HG02970 (cell line): ENCODE measurements around the gene KLHDC7A.
"Not testable (repeated sequence)": the region's sequence is repeated elsewhere in the genome, so short reads cannot be mapped to it uniquely, and the experiment has no call there.

Experiments used
- ATAC-seq: cut with Tn5 transposase; IDR thresholded peaks from one replicate; pipeline ENCODE4 v1.9.1; 2021; ENCODE audit warnings: mild to moderate bottlenecking, moderate library complexity, moderate number of reproducible peaks; ENCODE audit not compliant: unreplicated experiment, low FRiP score

KLHDC7A gene

DNA sequence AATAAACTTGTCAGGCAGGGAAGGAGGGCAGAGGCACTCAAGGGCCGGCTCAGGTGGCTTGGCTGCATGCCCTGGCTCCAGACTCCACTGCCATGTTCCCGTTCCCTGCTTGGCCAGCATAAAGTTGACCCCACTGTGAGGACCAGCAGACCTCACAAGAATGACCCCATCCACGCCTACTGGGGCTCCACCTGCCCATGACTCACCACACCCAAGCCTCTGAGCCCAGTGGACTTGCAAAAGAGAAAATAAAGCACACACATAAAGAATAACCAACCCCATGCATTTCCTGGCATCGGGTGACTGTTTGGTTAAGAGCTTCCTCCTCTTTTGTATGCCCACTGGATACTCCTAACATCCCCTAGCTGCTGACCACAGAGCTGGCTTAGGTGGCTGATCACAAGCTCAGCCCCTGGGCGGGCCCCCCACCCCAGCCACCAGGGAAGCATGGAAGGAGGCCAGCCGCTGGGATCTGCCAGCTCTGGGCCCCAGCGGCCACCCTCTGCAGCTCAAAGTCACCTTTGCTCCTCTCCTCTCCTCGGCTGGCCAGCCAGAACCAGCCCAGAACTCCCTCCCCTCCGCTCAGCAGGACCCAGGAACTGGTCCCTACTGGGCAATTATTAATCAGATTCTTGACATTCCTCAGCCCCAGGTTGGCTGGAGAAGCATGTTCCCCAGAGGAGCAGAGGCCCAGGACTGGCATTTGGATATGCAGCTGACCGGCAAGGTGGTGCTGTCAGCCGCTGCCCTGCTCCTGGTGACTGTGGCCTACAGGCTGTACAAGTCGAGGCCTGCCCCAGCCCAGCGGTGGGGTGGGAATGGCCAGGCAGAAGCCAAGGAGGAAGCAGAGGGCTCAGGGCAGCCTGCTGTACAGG, at the start of gene KLHDC7A:
TSS of gene KLHDC7A (plus strand) at position 616 of the 875 bp plus-strand sequence. CDS start at position 668, 52 bp downstream.
- no peak for ATAC-seq

DNA sequence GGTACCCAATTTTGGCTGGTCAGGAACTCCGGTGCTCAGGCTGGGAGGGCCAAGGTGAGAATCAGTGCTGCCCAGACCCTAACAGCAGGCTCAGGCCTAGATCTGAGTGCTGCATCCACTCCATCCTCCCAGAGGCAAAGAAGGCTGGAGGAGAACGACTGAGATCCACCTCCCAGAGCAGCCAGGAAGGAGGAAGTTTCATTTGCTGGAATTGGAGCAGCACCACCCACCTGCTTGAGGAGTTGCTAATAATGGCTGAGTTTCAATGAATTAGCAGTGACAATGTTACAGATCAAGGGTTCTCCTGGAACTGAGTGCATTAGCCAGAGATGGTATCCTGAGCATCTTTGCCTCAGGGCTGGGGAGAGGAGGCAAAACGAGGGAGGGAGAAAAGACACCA, 46.7 kb upstream of the KLHDC7A start:
- ATAC-seq = no peak

DNA sequence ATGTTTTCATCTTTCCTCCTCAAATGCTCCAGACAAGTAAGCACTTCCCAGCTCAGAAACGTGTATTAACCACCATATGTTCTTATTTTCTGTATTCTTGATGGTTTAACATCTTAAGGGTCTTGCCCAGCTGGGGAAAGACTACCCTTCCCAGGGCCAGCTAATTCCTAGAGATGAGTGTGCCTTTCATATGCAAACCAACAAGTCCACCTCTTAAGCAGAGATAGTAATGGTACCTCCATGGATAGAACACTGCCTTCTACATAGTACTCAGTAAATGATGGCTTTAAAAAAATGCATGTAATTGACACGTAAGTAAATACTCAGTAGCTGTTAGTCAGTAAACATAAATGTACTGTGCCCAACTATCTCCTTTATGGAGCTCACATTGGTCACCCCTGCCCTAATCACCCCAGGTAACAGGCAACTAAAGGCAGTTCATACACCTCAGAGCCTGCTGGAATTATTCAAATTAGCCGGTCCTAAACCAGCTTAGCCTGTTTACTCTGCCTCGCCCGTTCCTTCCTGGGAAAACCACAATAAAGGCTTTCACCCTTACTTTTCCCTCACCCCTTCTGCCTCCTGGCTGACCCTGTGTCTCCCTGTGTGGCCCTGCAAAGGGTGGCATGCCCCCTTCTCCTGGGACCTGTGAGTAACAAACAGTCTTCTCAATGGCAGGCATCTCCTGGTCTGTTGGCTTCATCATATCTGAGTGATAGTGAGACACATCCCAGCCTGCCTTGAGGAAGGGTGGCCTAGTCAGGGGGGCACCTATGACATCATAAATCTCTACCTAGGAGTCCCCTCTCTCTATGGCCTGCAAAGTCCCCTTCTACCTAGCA, 40.1 kb upstream of the KLHDC7A start:
- no peak for ATAC-seq

DNA sequence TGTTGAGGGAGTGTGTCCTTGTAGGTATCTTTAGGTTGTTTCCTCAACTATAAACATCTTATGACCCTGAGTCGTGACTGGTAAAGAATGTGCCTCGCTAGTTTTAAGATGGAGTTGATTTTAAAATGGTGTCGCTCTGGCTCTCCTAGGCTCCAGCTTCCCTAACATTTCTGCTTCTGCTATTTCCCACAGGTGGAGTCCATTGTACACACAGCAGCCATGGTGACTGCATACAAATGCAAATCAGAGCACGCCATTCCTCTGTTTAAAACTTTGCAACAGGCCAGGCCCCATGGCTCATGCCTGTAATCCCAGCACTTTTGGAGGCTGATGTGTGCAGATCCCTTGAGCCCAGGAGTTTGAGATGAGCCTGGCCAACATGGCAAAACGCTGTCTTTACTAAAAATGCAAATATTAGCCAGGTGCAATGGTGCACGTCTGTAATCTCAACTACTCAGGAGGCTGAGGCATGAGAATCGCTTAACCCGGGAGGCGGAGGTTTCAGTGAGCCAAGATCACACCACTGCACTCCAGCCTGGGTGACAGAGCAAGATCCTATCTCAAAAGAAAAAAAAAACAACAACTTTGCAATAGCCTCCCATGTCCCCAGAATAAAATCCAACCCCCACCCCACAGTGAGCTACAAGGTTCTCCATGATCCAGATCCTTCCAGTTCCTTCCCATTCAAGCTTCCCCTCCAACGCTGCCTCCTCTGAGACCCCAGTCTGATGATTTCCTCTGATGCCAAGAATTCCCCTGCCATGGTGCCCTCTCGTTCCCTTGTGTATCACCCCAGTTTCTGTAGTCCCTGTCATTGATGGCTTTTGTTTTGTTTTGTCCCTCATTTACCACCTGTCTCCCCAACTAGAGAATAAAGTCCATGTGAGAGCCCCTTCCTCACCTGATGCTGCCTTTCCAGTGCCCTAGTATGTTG, 36.9 kb upstream of the KLHDC7A start:
- no peak for ATAC-seq

DNA sequence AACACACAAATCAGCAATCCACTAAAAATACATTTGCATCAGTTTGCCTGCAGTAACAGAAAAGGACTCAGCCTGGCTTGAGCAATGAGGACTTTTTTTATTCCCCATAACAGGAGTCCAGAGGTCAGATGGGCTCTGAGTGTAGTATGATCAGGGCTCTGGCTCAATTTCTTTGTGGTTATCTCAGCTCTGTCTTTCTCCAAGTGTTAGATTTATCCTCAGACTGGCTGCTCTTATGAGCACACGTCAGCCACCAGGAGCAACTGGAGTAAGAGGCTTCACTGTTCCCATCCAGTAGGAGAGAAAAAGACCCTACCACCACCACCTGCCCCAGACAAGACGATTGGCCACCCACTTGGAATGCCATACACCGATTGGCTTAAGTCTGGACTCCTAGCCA, 36.2 kb upstream of the KLHDC7A start:
- no peak for ATAC-seq

DNA sequence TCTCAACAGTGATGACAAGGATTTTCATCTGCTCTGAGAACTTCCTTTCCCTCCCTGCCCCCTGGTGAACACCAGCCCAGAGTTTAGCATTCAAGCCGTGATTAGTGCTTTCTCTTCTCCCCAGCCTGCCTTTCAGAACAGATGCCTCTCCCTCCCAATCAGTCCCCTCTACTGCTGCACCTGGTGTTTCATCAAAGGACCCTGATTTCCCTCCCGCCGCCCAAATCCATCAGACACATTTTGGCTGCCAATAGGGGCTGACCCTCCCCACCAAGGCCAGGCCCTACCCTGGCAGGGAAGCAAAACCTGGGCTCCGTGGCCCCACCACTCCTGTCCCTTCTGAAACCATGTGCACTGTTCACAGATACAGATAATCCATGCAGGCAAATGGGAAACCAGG, 34.0 kb upstream of the KLHDC7A start:
- ATAC-seq = no peak

DNA sequence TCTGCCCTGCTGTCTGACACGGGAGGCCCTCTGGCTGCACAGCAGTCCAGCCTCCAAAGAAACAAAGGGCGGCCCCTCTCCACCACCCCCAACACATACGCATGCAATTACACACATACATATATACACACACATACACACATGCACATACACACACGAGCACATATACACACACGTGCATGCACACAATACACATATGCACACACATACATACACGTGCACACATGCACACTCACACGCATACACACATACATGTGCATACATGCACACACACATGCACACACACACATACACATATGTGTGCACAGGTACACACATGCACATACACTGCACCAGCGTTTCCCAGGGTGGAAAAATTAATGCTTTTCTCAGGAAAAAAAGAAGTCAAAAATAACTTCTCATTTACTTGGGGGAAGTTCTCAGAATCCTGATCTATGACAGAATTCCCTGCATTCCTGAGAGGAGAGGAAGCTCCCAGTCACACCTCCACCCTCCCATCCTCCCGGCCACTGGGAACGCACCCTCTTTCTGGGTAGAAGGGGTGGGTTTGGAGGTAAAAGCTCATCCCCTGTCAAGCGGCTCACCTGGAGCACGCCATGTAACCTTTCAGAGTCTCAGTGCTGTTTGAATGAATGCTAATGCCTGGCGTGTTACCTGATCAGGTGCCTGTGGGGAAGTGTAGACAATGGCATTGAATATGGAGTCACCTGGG, 33.1 kb upstream of the KLHDC7A start:
- ATAC-seq = no peak

DNA sequence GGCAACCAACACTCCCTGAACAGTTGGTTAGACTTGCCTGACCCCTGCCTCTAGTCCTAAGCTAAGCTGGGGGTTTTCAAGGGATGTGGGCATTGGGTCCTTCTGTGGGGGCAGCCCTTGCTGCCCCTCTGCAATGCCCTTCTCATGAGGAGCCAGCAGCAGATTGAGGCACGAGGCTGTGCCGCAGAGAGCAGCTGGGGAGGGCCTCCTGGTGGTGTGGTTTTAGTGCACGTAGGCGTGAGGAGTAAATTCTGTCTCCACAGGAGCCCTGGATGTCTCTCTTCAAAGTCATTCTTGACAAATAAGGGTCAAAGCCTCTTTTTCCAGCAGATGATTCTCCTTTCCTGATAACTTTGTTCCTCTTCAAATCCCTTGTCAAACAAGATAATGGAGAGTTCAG, 31.8 kb upstream of the KLHDC7A start:
- ATAC-seq = no peak

DNA sequence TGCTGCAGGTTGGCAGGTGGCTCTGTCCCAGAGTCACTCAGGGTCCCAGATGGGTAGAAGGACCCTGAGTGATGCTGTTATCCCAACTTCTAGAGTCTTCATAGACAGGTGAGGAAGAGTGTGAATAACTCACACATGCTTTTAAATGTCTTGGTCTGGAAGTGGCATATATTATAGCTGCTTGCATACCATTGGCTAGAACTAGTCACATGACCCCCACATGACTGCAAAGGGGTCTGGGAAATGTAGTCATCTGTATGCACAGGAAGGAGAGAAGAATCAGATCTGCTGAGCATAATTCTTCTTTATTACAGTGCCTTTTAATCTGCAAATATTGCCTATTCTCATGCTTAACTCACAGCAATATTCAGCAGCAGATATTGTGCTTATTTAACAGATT, 28.2 kb upstream of the KLHDC7A start:
- no peak for ATAC-seq

DNA sequence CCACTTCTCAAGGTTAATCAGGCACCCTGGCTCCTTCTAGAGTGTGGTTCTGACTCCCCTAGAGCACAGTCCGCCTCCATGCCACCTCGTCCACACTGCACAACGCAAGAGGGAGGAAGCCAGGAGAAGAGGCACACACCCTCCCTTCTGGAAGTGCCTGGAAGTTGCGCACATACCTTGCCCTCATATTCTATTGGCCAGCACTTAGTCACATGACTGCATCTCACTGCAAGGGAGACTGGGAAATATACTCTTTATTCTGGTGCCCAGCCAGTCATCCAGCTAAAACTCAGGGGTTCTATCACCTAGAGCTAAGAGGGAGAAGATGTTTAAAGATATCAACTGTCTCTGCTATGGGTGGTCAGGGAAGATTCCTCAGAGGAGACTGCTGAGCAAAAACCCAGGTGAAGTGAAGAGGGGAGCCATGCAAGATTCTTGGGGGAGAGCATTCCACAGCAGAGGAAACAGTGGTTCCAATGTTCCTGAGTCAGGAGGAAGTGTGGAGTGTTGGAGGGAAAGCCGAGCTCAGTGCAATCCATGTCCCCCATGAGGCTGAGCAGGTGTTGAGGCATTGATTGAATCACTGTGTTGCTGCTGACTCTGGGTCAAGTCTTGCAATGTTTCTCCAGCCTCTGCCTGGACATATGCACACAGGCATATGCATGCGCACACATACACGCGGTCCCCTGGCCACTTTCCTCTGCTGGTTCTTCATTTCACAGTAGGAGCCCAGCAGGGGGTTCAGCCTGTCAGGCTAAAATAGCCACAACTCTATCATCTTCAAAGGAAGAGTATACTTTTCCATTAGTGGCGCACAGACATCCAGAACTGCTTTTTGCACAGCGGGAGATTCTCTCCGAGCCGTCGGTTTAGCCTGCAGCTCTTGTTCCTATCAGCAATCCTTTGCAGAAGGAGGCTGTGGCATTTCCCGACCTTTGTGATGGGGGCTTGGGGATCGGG, 22.3 kb upstream of the KLHDC7A start:
- no peak for ATAC-seq

DNA sequence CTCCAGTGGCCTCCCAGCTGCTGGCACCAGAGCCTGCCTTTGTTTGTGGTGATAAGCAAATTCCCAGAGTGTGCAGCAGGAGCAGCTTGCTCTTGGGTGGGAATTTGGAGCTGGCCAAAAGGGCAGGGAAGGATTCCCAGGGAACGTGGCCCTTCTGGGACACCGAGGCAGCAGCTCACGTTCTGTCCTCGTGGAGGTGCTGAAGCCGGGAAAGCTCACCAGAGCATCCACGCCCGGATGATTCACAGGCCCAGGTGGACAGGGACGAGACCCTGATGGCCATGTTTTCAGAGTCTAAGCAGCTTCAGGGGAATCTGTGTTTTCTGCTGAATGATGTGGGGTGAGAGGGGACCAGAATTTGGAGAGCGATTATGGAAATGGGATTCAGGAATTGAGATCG, 19.1 kb upstream of the KLHDC7A start:
- ATAC-seq = no peak

DNA sequence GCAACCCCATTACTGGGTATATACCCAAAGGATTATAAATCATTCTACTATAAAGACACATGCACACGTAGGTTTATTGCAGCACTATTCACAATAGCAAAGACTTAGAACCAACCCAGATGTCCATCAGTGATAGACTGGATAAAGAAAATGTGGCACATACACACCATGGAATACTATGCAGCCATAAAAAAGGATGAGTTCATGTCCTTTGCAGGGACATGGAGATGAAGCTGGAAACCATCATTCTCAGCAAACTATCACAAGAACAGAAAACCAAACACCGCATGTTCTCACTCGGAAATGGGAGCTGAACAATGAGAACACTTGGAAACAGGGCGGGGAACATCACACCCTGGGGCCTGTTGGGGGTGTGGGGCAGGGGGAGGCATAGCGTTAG, 18.2 kb upstream of the KLHDC7A start:
- ATAC-seq = not testable (repeated sequence)

DNA sequence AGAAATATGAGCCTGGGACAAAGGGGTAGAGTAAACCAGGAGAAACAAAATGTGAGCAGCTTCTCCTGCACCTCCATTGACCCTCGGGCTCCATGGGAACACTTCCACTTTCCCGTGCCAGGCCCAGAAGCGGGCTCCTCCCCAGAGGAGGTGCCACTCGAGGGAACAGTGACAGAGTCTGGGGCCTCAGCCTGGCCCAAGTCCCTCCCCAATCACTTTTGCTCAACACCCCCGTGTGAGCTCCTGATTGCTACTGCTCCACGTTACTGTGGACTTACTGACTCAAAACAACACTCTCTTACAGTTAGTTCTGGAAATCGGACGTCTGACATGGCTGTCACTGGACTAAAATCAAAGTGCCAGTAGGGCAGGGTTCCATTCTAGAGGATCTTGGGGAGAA, 17.7 kb upstream of the KLHDC7A start:
- ATAC-seq = no peak

DNA sequence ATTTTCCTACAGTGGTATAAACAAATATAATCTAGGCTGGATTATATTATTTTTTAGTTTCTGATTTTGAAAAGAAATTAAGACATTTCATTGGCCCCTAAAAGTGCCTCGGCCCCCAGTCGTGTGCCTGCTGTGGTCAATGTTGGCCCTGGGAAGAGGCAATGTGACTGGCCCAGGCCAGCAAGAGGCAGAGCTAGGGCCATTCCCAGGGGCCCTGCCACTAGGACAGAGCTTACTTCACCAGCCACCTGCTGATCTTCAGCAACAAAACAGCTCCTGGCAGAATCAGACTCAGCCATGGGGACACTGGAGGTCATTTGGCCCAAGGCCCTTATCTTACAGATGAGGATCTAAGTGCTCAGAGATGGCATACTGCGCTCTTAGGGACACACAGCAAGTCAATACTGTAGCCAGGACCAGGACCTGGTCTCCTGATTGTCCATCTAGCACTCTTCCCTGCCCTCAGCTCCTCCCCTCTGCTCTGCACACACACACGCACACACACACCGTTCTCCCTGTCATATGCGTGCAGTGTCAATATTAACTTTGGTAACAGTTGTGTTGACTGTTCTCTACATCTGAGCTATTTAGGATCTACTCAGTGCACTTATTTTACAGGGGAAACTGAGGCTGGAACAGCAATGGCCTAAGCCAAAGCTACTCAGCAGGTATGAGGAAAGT, 16.6 kb upstream of the KLHDC7A start:
- ATAC-seq = no peak

DNA sequence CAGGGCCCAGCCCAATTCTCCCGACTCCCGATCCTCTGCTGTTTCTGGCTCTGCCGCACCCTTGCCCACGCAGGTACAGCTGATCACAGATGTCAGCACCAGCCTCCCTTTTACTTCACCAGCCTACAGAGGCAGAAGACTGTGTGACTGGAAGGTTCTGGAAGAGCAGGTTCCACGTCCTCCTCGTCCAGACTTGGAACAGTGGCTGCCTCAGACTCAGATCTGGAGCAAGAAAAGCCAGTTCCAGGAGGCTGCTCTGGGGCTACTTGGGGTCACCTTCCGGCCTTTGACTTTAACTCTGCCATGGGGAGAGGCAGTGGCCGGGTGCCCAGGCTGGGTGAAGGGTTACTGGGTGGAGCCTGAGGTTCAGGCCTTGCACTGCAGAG, 16.1 kb upstream of the KLHDC7A start:
- no peak for ATAC-seq

DNA sequence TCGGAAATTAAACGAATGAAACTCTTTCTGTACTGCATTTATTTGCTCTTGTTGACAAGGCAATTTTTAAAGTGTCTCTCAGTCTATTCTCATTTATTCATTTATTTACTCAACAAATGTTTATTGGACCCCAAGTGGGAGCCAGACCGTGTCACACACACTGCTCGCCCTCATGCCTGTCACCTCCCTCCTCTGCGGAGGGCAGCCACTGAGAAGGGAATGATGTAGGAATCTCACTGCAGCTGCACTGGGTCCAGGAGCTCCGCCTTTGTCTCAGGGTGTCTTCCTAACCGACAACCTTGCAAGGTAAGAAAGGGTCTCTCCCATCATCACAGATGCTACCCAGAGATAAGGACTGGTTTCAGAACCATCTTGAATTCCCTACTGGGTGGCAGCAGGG, 14.1 kb upstream of the KLHDC7A start:
- no peak for ATAC-seq

DNA sequence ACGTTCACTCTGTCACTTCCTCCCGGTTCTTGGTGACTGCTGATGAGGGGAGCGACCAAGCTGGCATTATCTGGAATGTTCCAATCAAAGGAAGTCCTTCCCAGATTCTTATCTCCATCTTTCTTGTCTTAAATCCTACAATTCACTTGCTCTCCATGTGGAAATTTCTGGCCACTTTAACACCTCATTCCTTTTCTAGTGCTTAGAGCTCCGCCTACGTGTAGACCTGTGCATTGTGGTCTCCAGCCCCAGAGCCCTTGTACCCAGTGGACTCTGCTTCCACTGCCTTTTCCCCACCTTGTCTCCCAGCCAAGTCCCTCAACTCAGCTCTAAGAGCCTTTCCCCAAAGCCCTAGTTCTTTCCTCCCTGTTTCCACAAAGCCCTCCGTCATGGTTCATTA, 12.2 kb upstream of the KLHDC7A start:
- ATAC-seq = no peak

DNA sequence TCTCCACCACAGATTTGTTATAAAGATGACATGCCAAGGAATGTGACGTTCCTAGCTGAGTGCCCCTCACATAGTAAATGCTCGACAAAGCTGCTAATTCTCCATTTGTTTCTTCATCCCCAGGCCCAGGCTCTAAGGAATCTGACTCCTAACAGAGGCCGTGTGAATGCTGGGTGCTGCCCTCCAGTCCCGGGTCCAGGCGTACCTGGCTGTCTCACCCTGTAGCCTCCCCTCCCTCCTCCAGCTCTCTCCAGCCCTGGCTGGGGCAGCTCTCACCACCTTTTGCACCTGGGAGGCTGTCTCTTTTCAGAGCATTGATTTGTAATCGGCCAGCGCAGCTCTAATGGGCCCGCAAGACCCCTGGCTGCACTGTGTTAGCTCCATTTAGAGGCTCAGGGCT, 11.2 kb upstream of the KLHDC7A start:
- no peak for ATAC-seq
